Stimulated activated effector memory CD8-positive, alpha-beta T cell treated with anti-CD3 and anti-CD28 coated beads, Interleukin-12 subunit alpha, Interleukin-12 subunit beta, amount 100 ng/mL, for 72 hours (primary cell): ENCODE data around the gene SRSF8.
"Not testable (repeated sequence)": the region's sequence is repeated elsewhere in the genome, so short reads cannot be mapped to it uniquely, and the experiment has no call there.

Experiments used
- ATAC-seq: fragments of 150-1000 bp; cut with Tn5 transposase; 2 replicates; pipeline ENCODE4 v1.10.0; 2021
- DNase-seq, 2 donors: peaks; one replicate each; pipeline ENCODE4 v3.0.0; 2021 to 2022; ENCODE audit warnings: low spot score in 2 of 2
- H3K27ac Mint-ChIP-seq: one replicate; pipeline ENCODE4 v1.8.0; 2022; ENCODE audit warnings: mild to moderate bottlenecking, mixed read lengths
- H3K36me3 Mint-ChIP-seq: one replicate; pipeline ENCODE4 v1.8.0; 2022; ENCODE audit warnings: mild to moderate bottlenecking, mixed read lengths
- H3K4me1 Mint-ChIP-seq: one replicate; pipeline ENCODE4 v1.8.0; 2022; ENCODE audit warnings: mixed read lengths
- H3K4me3 Mint-ChIP-seq: one replicate; pipeline ENCODE4 v1.8.0; 2022; ENCODE audit warnings: mild to moderate bottlenecking, mixed read lengths
- H3K9me3 Mint-ChIP-seq: one replicate; pipeline ENCODE4 v1.8.0; 2022; ENCODE audit warnings: mixed read lengths

SRSF8 gene, protein sequence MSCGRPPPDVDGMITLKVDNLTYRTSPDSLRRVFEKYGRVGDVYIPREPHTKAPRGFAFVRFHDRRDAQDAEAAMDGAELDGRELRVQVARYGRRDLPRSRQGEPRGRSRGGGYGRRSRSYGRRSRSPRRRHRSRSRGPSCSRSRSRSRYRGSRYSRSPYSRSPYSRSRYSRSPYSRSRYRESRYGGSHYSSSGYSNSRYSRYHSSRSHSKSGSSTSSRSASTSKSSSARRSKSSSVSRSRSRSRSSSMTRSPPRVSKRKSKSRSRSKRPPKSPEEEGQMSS

DNA sequence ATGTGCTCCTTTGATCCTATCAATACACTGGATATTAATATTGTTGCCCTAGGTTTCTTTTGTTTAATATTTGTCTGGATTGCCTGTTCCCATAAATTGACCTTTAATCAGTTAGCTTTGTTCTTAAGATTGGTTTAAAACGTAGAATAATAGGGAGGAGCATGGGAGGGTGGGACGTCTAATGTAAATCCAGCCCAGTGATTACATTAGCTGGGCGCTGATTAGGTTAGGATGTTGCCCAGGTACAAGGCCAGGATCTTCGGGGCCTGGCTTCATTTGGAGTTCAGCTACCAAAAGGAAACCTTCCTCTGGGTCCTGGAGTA, at the start of gene SRSF8:
Gene SRSF8 (plus strand): TSS at position 204 of the 323 bp plus-strand sequence. CDS start 308 bp downstream, outside the sequence.
- peak within 1 kb of the TSS; percentile 89 for H3K27ac Mint-ChIP-seq
- peaks cover 18% of the 10 kb centered on the region for H3K36me3 Mint-ChIP-seq
- H3K4me1 Mint-ChIP-seq, result peaks cover 22% of the 10 kb centered on the region
- no peaks in the 10 kb centered on the region for H3K9me3 Mint-ChIP-seq
- peak; percentile 44 for ATAC-seq
- peak within 1 kb of the TSS; percentile 94 for H3K4me3 Mint-ChIP-seq
- no peak for DNase-seq

DNA sequence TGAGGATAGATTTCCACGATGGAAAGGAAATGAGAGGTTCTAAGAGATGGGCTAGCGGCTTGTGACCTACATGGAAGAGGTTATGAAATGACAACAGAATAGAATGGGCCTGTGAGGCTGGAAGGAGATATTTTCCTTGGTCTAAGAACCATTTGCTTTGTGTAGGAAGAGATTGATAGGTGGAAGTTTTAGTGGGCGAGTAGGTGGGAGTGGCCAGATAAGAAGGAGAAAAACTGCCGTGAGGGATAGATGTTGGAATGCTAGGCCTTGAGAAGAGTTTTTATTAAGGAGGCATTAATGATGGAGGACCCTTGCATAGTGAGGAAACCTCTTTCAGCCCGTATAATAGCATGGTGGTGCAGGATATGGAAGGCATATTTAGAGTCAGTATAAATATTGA, 45.3 kb upstream of the SRSF8 start:
- not testable (repeated sequence) for H3K36me3 Mint-ChIP-seq, H3K27ac Mint-ChIP-seq, DNase-seq, H3K4me1 Mint-ChIP-seq, ATAC-seq, H3K4me3 Mint-ChIP-seq, H3K9me3 Mint-ChIP-seq

DNA sequence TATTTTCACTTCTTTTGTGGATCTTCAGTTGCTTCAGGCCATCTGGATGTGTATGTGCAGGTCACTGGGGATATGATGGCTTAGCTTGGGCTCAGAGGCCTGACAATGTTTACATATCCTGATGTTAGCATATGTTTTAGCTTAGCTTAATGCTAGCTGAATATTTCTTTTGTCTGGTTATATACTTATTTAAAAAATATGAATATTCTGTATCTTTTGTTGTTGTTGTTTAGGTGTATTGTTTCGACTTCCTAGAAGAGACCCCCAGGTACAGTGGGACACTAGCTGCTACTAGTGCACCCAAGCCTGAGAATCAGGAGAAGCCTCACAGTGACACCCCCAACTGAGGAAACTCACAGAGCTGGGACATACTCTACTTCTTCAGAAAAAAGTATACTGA, 41.8 kb upstream of the SRSF8 start, which contains the start of gene KDM4E:
Gene KDM4E (plus strand): TSS at position 301 of the 400 bp plus-strand sequence. CDS start 300 bp downstream, outside the sequence.
- ATAC-seq, result no peak

DNA sequence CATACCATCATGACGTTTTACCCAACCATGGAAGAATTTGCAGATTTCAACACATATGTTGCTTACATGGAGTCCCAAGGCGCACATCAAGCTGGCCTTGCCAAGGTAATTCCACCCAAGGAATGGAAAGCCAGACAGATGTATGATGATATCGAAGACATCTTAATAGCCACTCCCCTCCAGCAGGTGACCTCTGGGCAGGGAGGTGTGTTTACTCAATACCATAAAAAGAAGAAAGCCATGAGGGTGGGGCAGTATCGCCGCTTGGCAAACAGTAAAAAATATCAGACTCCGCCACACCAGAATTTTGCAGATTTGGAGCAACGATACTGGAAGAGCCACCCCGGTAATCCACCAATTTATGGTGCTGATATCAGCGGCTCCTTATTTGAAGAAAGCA, 41.1 kb upstream of the SRSF8 start:
- not testable (repeated sequence) for H3K4me1 Mint-ChIP-seq, DNase-seq, H3K36me3 Mint-ChIP-seq, H3K4me3 Mint-ChIP-seq, H3K27ac Mint-ChIP-seq, H3K9me3 Mint-ChIP-seq, ATAC-seq

More for the DNA sequence above, 41.8 kb upstream of the SRSF8 start, which contains the start of gene KDM4E:
- Mint-ChIP-seq H3K4me1 (no peaks in the 10 kb centered on the region), H3K9me3 (no peaks in the 10 kb centered on the region), H3K4me3 (no peak within 1 kb of the TSS), H3K36me3 (no peaks in the 10 kb centered on the region), H3K27ac (no peak within 1 kb of the TSS)
- no peak for DNase-seq

DNA sequence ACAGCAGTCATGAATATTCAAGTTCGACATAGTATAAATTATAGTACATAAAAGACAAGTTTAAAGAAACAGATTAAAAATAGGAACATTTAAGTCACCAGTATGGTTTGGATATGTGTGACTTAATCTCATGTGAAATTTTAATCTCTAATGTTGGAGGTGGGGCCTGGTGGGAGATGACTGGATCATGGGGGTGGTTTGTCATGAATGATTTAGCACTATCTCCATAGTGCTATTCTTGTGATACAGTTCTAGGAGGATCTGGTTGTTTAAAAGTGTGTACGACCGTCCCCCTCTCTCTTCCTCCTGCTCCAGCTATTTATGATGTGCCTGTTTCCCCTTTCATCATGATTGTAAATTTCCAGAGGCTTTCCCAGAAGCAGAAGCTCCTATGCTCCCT, 38.4 kb upstream of the SRSF8 start:
- no peaks in the 10 kb centered on the region for H3K4me1 Mint-ChIP-seq
- ATAC-seq (no peak), DNase-seq (no peak)
- no peak overlapping the region for H3K27ac Mint-ChIP-seq
- H3K9me3 Mint-ChIP-seq, result no peaks in the 10 kb centered on the region
- no peaks in the 10 kb centered on the region for H3K36me3 Mint-ChIP-seq
- H3K4me3 Mint-ChIP-seq, result no peak overlapping the region

DNA sequence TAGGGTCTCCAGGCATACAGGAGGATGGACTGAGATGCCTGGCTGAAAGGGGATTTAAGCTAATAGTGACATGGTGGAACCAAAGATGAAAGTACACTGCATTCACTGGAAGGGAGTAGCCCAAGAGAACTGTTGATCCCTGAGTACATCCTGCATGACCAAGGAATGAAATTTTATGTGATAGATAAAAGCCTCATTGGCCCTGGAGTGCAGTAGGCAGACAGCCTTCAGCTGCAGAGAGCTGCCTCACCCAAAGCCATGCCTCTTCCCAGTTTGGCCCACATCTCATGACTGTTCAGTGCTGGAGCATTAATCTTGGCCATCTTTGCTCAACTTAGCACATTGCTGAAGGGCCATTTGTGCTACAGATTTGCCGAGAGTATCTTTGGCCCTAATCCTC, 33.7 kb upstream of the SRSF8 start:
- Mint-ChIP-seq H3K36me3 (no peaks in the 10 kb centered on the region), H3K4me3 (no peak overlapping the region), H3K27ac (no peak overlapping the region), H3K4me1 (no peaks in the 10 kb centered on the region), H3K9me3 (no peaks in the 10 kb centered on the region)
- ATAC-seq (no peak), DNase-seq (no peak)

DNA sequence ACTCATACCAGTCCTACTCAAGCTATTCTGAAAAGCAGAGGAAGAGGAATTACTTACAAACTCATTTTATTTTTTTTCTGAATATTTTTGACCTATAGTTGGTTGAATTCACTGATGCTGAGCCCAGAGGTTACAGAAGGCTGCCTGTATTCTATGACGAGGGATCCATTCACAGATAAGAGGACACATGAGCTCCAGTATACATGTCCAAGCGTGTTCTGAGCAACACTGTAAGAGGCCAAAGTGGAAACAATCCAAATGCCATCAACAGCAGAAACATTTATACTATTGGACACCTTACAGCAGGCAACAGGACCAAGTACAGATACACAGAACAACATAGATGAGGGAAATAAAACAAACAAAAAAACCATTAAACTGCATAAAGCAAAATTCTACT, 31.4 kb upstream of the SRSF8 start:
- no peaks in the 10 kb centered on the region for H3K9me3 Mint-ChIP-seq
- no peak overlapping the region for H3K27ac Mint-ChIP-seq
- ATAC-seq (no peak), DNase-seq (no peak)
- no peaks in the 10 kb centered on the region for H3K36me3 Mint-ChIP-seq
- no peaks in the 10 kb centered on the region for H3K4me1 Mint-ChIP-seq
- no peak overlapping the region for H3K4me3 Mint-ChIP-seq

DNA sequence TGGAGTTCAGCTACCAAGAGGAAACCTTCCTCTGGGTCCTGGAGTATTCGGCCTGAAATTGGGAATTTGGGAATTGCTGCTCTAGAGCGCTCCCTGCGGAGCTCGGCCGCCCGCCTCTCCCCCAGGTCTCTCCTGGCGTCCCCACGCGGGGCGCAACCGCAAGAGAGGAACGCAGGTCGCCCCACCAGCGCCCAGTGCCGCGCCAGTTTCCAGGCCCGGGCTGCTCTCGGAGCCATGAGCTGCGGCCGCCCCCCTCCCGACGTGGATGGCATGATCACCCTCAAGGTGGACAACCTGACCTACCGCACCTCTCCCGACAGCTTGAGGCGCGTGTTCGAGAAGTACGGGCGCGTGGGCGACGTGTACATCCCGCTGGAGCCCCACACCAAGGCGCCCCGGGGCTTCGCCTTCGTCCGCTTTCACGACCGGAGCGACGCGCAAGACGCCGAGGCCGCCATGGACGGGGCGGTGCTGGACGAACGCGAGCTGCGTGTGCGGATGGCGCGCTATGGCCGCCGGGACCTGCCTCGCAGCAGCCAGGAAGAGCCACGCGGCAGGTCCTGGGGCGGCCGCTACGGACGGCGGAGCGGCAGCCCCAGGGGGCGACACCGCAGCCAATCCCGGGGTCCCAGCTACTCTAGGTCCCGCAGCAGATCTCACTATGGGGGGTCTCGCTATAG, 29.2 kb upstream of the SRSF8 start:
- H3K9me3 Mint-ChIP-seq, H3K27ac Mint-ChIP-seq, H3K36me3 Mint-ChIP-seq, H3K4me1 Mint-ChIP-seq: not testable (repeated sequence)
- ATAC-seq, result peak; percentile 39
- peak in 1 of 2 donors; percentile 46 for DNase-seq
- H3K4me3 Mint-ChIP-seq, result peak overlapping the region; percentile 16

DNA sequence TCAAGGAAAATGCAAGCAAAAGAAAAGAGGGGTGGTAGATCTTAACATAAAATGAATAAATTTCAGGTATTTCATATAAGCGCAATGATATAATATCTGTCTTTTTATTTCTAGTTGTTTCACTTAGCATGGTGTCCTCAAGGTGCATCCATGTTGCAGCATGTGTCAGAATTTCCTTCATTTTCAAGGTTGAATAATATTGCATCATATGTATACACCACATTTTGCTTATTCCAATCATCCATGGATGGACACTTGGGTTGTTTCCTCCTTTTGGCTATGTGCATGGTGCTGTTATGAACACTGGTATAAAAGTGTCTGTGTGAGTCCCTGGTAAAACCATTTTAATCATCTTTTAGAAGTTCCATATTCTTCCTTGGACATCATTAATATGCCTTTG, 24.5 kb upstream of the SRSF8 start:
- Mint-ChIP-seq H3K27ac (no peak overlapping the region), H3K4me3 (no peak overlapping the region), H3K4me1 (no peaks in the 10 kb centered on the region), H3K36me3 (no peaks in the 10 kb centered on the region), H3K9me3 (no peaks in the 10 kb centered on the region)
- DNase-seq (no peak), ATAC-seq (no peak)

DNA sequence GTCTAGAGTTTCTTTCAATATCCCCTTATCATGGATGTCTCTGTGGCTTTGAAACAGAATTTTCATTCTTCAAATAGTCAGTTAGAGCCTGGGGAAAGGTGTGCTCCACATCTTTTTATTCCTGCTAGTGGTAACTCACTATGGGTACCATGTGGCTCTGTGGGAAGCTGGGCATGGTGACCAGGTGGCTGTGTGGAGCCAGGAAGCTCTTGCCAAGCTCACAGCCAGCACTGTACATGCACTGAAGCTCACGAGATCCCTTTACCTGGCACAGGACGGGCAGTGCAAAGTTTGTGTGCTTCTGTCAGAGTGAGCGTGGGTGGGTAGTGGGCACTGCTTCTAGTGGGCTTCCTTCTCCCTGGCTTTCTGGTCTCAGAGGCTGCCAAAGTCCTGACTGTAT, 23.8 kb upstream of the SRSF8 start:
- no peaks in the 10 kb centered on the region for H3K36me3 Mint-ChIP-seq
- no peak for DNase-seq
- no peak overlapping the region for H3K4me3 Mint-ChIP-seq
- ATAC-seq, result no peak
- no peaks in the 10 kb centered on the region for H3K4me1 Mint-ChIP-seq
- H3K27ac Mint-ChIP-seq, result no peak overlapping the region
- no peaks in the 10 kb centered on the region for H3K9me3 Mint-ChIP-seq

DNA sequence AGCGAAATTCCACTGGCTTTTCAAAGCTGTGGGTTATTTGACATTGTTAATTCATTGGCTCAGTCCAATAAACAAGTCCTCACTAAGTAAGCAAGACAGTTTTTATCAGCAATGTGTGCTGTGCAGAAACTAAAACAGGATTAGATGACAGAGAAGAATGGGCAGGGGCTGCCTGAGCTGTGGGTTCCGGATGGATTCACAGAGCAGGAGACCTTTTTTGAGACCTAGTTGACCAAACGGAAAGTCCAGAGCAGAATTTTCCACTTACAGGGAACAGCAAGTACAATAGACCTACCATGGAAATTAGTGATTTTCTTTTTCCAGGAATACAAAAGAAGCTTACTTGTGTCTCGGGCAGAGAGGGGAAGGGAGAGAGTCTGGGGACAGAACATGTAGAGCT, 22.7 kb upstream of the SRSF8 start:
- no peaks in the 10 kb centered on the region for H3K4me1 Mint-ChIP-seq
- no peak overlapping the region for H3K4me3 Mint-ChIP-seq
- no peak for DNase-seq
- no peak for ATAC-seq
- H3K36me3 Mint-ChIP-seq, result no peaks in the 10 kb centered on the region
- H3K9me3 Mint-ChIP-seq, result no peaks in the 10 kb centered on the region
- no peak overlapping the region for H3K27ac Mint-ChIP-seq

DNA sequence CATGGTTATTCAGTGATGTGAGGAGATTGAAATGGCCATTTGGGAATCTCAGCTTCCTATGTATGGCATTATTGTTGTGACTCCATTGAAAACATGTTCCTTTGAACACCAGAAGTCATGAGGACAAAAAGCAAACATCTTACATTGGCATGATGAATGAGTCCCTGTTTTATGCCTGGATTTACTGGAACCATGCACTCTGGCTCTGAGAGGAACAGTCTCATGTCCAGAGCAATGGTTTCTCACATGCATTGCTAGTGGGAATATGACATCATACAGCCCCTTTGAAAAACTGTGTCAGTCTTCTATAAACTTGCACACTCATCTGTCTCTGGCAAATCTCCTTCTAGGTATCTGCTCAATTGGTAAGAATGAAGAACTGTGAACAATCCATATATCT, 20.9 kb upstream of the SRSF8 start:
- no peaks in the 10 kb centered on the region for H3K36me3 Mint-ChIP-seq
- H3K4me1 Mint-ChIP-seq, result no peaks in the 10 kb centered on the region
- peak in 1 of 2 donors; percentile 32 for DNase-seq
- no peaks in the 10 kb centered on the region for H3K9me3 Mint-ChIP-seq
- H3K27ac Mint-ChIP-seq, result no peak overlapping the region
- no peak overlapping the region for H3K4me3 Mint-ChIP-seq
- no peak for ATAC-seq

DNA sequence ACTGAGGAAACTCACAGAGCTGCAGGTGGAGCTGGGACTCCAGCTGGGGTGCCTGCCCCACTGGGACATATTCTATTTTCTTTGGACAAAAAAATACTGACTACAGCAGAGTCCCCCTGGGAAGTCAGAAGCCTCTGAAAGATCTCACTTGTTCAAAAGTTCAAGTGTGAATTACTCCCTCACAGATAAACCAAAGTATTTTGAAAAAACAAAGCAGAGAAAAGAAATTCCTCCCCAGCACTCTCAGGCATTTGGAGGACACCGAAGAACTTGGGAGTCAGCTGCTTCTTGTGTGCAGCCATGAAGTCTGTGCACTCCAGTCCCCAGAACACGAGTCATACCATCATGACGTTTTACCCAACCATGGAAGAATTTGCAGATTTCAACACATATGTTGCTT, 17.6 kb upstream of the SRSF8 start, which contains the start of gene KDM4F:
Gene KDM4F (plus strand): TSS at position 301 of the 400 bp plus-strand sequence.
- not testable (repeated sequence) for H3K4me3 Mint-ChIP-seq, ATAC-seq, H3K36me3 Mint-ChIP-seq, H3K9me3 Mint-ChIP-seq, H3K4me1 Mint-ChIP-seq, DNase-seq, H3K27ac Mint-ChIP-seq

DNA sequence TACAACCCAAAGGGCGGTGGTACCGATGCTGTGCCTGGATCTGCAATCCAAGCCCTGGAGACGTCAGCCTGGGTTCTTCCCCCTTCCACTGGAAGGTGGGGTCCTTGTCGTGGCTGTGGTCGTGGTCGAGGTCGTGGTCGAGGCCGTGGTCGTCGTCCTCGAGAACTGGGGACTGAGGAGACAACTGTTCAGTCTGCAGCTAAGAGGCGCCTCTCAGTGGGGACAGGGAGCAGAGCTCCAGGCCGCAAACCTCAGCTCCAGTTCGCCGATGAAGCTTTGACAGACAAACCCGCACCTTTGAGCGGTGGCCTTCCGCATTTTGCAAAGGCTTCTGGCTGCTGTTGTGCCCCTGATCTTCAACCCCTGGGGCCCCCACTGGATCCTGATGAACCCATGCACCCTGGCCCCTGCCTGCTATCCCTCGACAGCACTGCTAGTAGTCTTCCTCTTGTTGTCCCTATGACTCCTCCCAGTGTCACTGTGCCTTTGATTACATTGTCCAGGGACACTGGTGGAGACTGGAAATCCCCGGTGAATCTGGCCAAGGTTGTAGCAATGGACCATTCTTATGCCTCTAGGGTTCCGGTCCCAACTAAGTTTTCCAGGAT, 16.0 kb upstream of the SRSF8 start:
- H3K27ac Mint-ChIP-seq, result no peak overlapping the region
- no peak for DNase-seq
- H3K36me3 Mint-ChIP-seq, result no peaks in the 10 kb centered on the region
- H3K4me1 Mint-ChIP-seq, result no peaks in the 10 kb centered on the region
- ATAC-seq, result no peak
- H3K9me3 Mint-ChIP-seq, result no peaks in the 10 kb centered on the region
- H3K4me3 Mint-ChIP-seq, result no peak overlapping the region

DNA sequence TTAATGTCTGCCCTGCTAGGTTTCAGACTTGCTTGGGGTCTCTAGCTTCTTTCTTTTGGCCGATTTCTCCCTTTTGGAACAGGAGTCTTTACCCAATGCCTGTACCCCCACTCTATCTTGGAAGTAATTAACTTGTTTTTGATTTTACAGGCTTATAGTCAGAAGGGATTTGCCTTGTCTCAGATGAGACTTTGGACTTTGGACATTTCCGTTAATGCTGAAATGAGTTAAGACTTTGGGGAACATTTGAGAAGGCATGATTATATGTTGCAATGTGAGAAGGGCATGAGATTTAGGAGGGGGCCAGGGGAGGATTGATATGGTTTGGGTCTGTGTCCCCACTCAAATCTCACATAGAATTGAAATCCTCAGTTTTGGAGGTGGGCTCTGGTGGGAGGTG, 12.4 kb upstream of the SRSF8 start:
- DNase-seq (no peak), ATAC-seq (no peak)
- Mint-ChIP-seq H3K4me1 (no peaks in the 10 kb centered on the region), H3K9me3 (no peaks in the 10 kb centered on the region), H3K36me3 (no peaks in the 10 kb centered on the region), H3K27ac (no peak overlapping the region), H3K4me3 (no peak overlapping the region)
